T-helper 2 cell treated with Interferon-gamma antibody and Interleukin-4, amounts not matched to agents 100 ng/mL and 5 ng/mL, for 36 hours (primary cell): ENCODE measurements around the gene GYPA. TPM values are rescaled to one million over a fixed set of nuclear protein-coding genes. Genes with fewer than 3 reads are reported as not detected.
"Not testable (repeated sequence)": the region's sequence is repeated elsewhere in the genome, so short reads cannot be mapped to it uniquely, and the experiment has no call there.

Experiments used
- intact Hi-C: fragments of 100-400 bp; cut with micrococcal nuclease; formaldehyde crosslinking; loops from one replicate; pipeline ENCODE4 v1.15.1; 2023
- total RNA-seq: library from RNA; stranded (reverse); gene quantifications from 2 replicates; pipeline ENCODE4 v1.2.3, GENCODE V29; 2022

GYPA gene
- total RNA-seq, 1 donor from 2014 or later = not detected

DNA sequence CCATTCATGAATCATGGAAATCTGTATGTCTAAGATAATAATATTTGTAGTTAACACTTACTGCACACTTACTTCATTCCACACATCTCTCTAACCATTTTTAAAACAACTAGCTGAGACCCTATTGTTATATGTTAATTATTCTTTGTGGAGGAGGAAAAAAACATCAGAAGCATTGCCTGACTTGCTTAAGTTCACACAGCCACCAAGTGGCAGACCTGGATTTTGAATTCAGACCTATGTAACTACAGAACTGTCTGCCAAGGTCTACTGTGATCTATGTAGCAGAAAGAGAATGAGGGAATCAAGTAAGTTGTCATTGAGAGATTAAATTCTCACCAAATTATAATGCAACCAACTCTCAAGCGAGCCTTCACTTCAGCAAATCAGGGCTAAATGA, 10.4 kb downstream of the GYPA start:
- intact Hi-C loops = not testable (repeated sequence)

GRCh38 chr4:144129336-144129875, 11.1 kb downstream of the GYPA start:
- intact Hi-C loops = not testable (repeated sequence)

GRCh38 chr4:144128709-144129320, 11.7 kb downstream of the GYPA start:
- intact Hi-C loops = not testable (repeated sequence)

- intact Hi-C loops = not testable (repeated sequence)
Observed at GRCh38 chr4:144125109-144125508, 15.4 kb downstream of the GYPA start.

GRCh38 chr4:144123982-144124635, 16.4 kb downstream of the GYPA start:
- intact Hi-C loops = loop anchor here (5.0 kb wide), 1 partner anchor 242 kb away; no protein-coding TSS in a partner anchor

DNA sequence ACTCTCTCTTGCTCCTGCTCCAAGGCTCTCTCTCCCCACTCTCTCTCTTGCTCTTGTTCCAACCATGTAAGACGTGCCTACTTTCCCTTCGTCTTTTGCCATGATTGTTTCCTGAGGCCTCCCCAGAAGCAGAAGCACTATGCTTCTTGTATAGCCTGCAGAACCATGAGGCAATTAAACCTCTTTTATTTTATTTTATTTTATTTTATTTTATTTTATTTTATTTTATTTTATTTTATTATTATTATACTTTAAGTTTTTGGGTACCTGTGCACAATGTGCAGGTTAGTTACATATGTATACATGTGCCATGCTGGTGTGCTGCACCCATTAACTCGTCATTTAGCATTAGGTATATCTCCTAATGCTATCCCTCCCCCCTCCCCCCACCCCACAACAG, 17.2 kb downstream of the GYPA start:
- intact Hi-C loops = loop anchor here (5.0 kb wide), 1 partner anchor 241 kb away; no protein-coding TSS in a partner anchor

DNA sequence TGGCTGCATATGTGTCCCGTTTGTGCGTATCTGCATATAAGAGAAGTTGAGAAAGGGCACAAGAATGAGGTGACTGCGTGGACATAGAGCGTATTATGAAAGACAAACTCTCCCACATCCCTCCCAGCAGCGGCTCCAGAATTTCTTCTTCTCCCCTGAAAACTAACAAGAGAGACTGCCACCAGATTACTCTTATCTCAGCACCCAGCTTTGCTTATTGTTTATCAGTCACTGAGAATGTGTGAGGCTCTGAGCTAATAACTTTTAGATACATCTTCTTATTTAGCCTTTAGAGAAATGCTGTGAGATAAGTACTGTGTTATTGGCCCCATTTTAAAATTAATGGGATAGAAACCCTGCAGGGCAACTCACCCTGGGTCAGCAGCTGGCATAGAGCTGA, 20.8 kb downstream of the GYPA start:
- intact Hi-C loops = loop anchor here (5.0 kb wide), 1 partner anchor 237 kb away; no protein-coding TSS in a partner anchor

GRCh38 chr4:144115519-144115918, 25.0 kb downstream of the GYPA start:
- intact Hi-C loops = no loop called here

GRCh38 chr4:144113546-144113945, 27.0 kb downstream of the GYPA start:
- intact Hi-C loops = no loop called here

DNA sequence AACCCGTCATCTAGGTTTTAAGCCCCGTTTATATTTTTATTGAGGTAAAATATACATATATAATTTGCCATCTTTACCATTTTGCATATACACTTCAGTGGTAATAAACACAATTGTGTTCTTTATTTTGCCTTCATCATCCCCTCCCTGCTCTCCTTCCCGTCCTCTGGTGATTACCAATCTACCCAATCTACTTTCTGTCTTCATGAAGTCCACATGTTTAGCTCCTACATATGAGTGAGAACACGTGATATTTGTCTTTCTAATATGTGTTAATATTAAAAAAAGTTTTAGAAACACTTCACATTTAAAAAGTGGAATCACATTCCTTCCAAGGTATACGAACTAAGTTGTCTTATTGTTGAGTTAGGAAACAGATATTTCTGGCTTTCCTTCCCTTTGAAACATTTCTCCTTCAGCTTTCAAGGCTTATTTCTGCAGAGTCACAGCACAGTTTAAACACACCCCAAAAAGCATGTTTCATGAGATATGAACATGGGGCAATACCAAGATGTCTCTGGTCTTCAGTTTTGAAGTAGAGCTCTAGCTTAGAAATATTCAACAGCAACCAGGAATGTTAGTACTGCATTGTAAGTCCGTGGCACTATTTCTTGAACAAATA, 35.9 kb downstream of the GYPA start:
- intact Hi-C loops = no loop called here

GRCh38 chr4:144097776-144098175, 42.7 kb downstream of the GYPA start:
- intact Hi-C loops = not testable (repeated sequence)

DNA sequence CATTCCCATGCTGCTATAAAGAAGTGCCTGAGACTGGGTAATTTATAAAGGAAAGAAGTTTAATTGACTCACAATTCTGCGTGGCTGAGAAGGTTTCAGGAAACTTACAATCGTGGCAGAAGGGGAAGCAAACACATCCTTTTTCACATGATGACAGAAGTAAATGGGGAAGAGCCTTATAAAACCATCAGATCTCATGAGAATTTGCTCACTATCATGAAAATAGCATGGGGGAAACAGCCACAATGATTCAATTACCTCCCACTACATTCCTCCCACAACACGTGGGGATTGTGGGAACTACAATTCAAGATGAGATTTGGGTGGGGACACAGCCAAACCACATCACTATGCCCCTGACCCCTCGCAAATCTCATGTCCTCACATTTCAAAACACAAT, 46.5 kb downstream of the GYPA start:
- intact Hi-C loops = not testable (repeated sequence)

- intact Hi-C loops = not testable (repeated sequence)
Observed at GRCh38 chr4:144091181-144091580, 49.3 kb downstream of the GYPA start.

DNA sequence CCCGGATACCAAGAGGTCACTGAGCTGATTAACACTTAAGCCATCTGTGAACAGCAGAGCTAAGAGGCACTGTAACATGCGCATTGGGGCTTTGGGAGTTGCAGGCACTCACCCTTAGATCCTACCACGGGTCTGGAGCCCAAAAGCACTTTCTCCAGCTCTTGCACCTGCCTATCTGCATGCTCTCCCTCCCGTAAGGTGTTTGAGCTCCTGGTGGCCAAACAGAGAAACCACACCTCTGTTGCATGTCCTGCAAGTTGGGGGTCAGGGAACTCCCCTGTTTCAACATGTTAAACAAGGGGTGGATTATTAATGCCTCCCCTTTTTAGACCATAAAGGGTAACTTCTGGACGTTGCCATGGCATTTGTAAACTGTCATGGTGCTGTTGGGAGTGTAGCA, 49.8 kb downstream of the GYPA start:
- intact Hi-C loops = no loop called here

GRCh38 chr4:144082053-144082452, 58.5 kb downstream of the GYPA start:
- intact Hi-C loops = not testable (repeated sequence)

- intact Hi-C loops = not testable (repeated sequence)
Observed at GRCh38 chr4:144080135-144080534, 60.4 kb downstream of the GYPA start.

DNA sequence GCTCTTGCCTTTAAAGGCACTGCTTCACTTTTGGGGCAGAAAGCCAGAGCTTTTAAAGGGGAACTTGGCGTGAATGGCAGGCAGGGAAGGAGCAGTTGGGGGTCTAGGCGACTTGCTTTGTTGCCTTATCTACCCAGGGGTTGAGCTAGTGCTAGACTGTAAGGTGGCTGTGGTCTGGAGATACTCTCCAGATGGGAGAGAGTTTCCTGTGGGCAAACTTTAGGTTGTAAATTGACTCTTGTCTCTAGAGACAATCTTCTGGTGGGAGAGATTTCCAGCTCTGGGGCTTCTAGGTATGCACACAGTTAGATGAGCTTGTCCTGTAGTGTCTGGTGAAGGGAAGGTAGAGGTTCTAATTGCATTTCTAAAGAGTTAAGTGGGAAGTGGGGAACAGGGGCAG, 61.8 kb downstream of the GYPA start:
- intact Hi-C loops = not testable (repeated sequence)

DNA sequence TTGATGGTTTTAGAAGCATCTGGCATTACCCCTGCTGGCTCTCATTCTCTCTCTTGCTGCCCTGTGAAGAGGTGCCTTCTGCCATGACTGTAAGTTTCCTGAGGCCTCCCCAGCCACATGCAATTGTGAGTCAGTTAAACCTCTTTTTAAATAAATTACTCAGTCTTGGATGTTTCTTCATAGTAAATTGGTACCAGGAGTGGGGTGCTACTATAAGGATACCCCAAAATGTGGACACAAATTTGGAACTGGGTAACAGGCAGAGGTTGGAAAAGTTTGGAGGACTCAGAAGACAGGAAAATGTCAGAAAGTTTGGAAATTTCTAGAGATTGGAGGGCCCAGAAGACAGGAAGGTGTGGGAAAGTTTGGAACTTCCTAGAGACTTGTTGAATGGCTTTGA, 79.0 kb downstream of the GYPA start:
- intact Hi-C loops = not testable (repeated sequence)

GRCh38 chr4:144060234-144060859, 80.2 kb downstream of the GYPA start:
- intact Hi-C loops = not testable (repeated sequence)
